RWPE2 (cell line): ENCODE data around the gene CNTNAP5.

ENCODE experiments used
- ATAC-seq: fragments of 200-7000 bp; cut with Tn5 transposase; 3 replicates; pipeline ENCODE4 v1.9.1; 2021; ENCODE audit warnings: low read depth
- DNase-seq: peaks from one replicate; pipeline ENCODE4 v3.0.0-alpha.2; 2020; ENCODE audit warnings: low spot score
- H3K27ac ChIP-seq: fragments of 450-650 bp; 2 replicates; pipeline ENCODE4 v1.5.1; 2017; ENCODE audit warnings: mild to moderate bottlenecking; ENCODE audit not compliant: poor library complexity, severe bottlenecking
- H3K27me3 ChIP-seq: fragments of 250-450 bp; sonication (Bioruptor Pico); 2 replicates; pipeline ENCODE4 v1.5.1; 2021; ENCODE audit warnings: mild to moderate bottlenecking, moderate library complexity; ENCODE audit not compliant: insufficient read depth, poor library complexity, severe bottlenecking
- H3K36me3 ChIP-seq: fragments of 250-450 bp; sonication (Bioruptor Pico); 2 replicates; pipeline ENCODE4 v1.5.1; 2020; ENCODE audit warnings: low read depth, mild to moderate bottlenecking, moderate library complexity
- H3K4me1 ChIP-seq: fragments of 250-450 bp; sonication (Bioruptor Pico); 2 replicates; pipeline ENCODE4 v1.5.1; 2021; ENCODE audit warnings: mild to moderate bottlenecking, moderate library complexity; ENCODE audit not compliant: insufficient read depth, poor library complexity, severe bottlenecking
- H3K4me3 ChIP-seq: fragments of 250-450 bp; sonication (Bioruptor Pico); 2 replicates; pipeline ENCODE4 v1.5.1; 2021; ENCODE audit warnings: mild to moderate bottlenecking, moderate library complexity; ENCODE audit not compliant: severe bottlenecking
- H3K9me3 ChIP-seq: fragments of 250-450 bp; sonication (Bioruptor Pico); 2 replicates; pipeline ENCODE4 v1.5.1; 2021; ENCODE audit warnings: mild to moderate bottlenecking, moderate library complexity; ENCODE audit not compliant: severe bottlenecking
- TF ChIP-seq, protein P1 (sequence below): fragments of 450-650 bp; IDR thresholded peaks from one replicate; pipeline ENCODE4 v1.5.1; 2017; ENCODE audit warnings: mild to moderate bottlenecking, moderate library complexity; ENCODE audit not compliant: poor library complexity, severe bottlenecking

Gene CNTNAP5

DNA sequence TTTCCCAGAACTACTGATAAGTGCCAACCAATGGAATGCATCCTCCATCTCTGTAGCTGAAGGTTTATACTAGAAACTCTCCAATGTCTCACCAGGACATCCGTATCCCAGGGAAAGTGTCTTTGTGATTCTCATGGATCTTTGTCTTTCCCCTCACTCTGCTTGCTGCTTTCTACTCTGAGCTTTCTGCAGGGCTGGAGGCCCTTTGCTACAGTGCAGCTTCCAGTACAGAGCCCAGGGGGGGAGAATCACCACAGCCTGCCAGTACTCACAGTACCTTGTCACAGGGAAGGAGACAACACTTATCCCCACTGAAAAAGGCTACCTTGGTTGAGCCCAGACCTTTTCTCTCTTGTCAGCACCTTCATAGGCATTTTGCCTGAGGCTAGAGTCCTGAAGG is 627.0 kb downstream of the CNTNAP5 start:
- Histone ChIP-seq H3K9me3 (no peaks in the 10 kb centered on the region), H3K36me3 (no peaks in the 10 kb centered on the region), H3K4me1 (no peaks in the 10 kb centered on the region), H3K27me3 (no peaks in the 10 kb centered on the region), H3K4me3 (no peak overlapping the region), H3K27ac (no peak overlapping the region)
- TF ChIP-seq, protein P1, sequence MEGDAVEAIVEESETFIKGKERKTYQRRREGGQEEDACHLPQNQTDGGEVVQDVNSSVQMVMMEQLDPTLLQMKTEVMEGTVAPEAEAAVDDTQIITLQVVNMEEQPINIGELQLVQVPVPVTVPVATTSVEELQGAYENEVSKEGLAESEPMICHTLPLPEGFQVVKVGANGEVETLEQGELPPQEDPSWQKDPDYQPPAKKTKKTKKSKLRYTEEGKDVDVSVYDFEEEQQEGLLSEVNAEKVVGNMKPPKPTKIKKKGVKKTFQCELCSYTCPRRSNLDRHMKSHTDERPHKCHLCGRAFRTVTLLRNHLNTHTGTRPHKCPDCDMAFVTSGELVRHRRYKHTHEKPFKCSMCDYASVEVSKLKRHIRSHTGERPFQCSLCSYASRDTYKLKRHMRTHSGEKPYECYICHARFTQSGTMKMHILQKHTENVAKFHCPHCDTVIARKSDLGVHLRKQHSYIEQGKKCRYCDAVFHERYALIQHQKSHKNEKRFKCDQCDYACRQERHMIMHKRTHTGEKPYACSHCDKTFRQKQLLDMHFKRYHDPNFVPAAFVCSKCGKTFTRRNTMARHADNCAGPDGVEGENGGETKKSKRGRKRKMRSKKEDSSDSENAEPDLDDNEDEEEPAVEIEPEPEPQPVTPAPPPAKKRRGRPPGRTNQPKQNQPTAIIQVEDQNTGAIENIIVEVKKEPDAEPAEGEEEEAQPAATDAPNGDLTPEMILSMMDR = no peak
- DNase-seq = no peak
- no peak for ATAC-seq

DNA sequence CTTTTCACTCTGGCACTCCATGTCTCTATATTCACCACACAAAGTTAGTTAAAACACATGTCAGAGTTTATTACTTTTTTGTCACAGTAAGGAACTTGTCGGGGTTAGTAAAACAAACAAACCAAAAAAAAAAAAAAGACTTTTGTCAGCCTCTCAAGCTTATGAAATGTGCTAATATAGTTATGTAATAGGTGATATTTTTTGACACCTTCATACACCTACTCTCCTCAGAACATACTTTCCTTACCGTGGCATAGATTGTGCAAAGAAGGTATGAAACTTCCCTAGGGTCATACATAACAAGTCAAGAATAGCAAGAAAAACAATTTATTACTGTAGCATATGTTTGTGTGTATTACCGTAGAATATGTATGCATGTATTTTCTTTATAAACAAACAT is 633.3 kb downstream of the CNTNAP5 start:
- no peak overlapping the region for H3K4me3 ChIP-seq
- no peak overlapping the region for H3K27ac ChIP-seq
- ATAC-seq = no peak
- H3K4me1 ChIP-seq = no peaks in the 10 kb centered on the region
- no peaks in the 10 kb centered on the region for H3K27me3 ChIP-seq
- H3K9me3 ChIP-seq = no peaks in the 10 kb centered on the region
- no peak for DNase-seq
- no peaks in the 10 kb centered on the region for H3K36me3 ChIP-seq
- TF ChIP-seq, protein P1 = no peak

DNA sequence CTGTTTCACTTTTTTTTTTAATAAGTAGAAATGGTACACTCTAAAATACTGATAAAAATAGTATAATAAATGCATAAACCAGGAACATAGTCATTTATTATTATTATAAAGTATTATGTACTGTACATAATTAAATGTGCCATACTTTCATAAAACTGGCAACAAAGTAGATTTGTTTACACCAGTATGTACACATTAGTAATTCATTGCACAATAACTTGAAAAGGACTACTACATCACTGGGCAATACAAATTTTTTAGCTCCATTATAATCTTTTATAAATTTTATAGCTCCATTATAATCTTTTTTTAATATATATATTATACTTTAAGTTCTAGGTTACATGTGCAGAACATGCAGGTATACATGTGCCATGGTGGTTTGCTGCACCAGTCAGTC is 636.5 kb downstream of the CNTNAP5 start:
- ATAC-seq (no peak), DNase-seq (no peak)
- H3K36me3 ChIP-seq = no peaks in the 10 kb centered on the region
- H3K4me1 ChIP-seq = no peaks in the 10 kb centered on the region
- no peaks in the 10 kb centered on the region for H3K9me3 ChIP-seq
- H3K27me3 ChIP-seq = no peaks in the 10 kb centered on the region
- H3K4me3 ChIP-seq = no peak overlapping the region
- no peak overlapping the region for H3K27ac ChIP-seq
- TF ChIP-seq, protein P1 = no peak

DNA sequence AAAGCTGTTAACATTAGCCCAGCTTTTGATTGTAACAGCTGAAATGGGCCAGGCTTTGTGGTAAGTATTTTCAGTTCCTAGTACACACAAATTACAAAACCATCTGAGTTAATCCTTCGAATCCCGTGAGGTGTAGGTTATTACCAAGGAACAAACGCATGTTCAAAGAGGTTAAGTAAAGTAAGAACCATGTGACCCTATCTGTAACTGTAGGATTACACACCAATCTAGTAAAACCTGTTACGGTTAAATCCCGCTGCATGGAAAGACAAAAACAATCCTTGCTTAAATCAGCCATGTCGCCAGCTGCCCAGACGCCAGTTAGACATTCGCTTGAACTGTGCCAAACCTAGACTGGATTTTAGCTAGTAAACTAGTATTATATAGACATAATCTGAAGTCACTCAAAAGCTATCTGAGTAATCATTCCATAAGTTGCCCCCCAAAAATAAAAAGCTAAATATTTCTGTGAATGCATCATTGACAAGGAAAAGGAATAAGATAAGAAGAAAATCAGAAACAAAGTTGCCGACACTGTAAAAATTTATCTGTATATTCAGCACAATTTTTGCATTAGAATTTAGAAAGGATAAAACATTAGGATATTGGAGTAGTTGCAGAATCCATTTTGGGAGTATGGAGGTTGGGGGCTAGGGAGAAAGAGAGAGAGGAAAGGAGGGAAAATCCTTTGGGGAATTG is 638.0 kb downstream of the CNTNAP5 start:
- TF ChIP-seq, protein P1 = no peak
- ATAC-seq (no peak), DNase-seq (no peak)
- Histone ChIP-seq H3K36me3 (no peaks in the 10 kb centered on the region), H3K9me3 (no peaks in the 10 kb centered on the region), H3K27ac (no peak overlapping the region), H3K4me1 (no peaks in the 10 kb centered on the region), H3K27me3 (no peaks in the 10 kb centered on the region), H3K4me3 (no peak overlapping the region)

DNA sequence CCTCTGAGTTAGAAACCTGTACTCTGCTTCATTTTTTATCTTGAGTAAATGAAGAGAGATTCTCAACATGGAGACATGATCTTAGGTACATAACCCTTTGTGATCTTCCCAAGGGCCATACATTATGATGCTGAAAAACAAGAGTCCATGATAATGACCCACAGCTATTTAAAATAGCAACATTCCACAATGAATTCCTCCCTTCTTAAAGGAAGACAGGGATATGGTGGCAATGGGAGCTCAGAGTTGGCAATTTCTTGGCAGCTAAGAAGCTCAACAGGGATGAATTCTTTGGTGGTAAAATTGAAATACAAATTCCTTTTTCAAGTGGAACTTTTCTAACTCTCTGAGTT is 638.5 kb downstream of the CNTNAP5 start:
- Histone ChIP-seq H3K4me1 (no peaks in the 10 kb centered on the region), H3K27me3 (no peaks in the 10 kb centered on the region), H3K27ac (no peak overlapping the region), H3K4me3 (no peak overlapping the region), H3K36me3 (no peaks in the 10 kb centered on the region), H3K9me3 (no peaks in the 10 kb centered on the region)
- DNase-seq = no peak
- TF ChIP-seq, protein P1 = no peak
- no peak for ATAC-seq
